ENCODE data around the gene RASSF9.

The RASSF9 gene

GRCh38 chr12:85820101-85820500 is 16.1 kb downstream of the RASSF9 start:
- no peak for DNase-seq

- DNase-seq, result no peak
Observed at GRCh38 chr12:85814741-85815140, 21.5 kb downstream of the RASSF9 start.

GRCh38 chr12:85814071-85814470 is 22.1 kb downstream of the RASSF9 start:
- no peak for DNase-seq

- DNase-seq, result no peak
Observed at GRCh38 chr12:85809500-85809899, 26.7 kb downstream of the RASSF9 start.

- DNase-seq, result no peak
Observed at GRCh38 chr12:85807730-85808129, 28.5 kb downstream of the RASSF9 start.

GRCh38 chr12:85805654-85806053 is 30.6 kb downstream of the RASSF9 start:
- DNase-seq, result no peak

GRCh38 chr12:85804663-85805062 is 31.5 kb downstream of the RASSF9 start:
- no peak for DNase-seq

GRCh38 chr12:85803923-85804322 is 32.3 kb downstream of the RASSF9 start:
- DNase-seq, result no peak

GRCh38 chr12:85803231-85803630 is 33.0 kb downstream of the RASSF9 start:
- no peak for DNase-seq

GRCh38 chr12:85798122-85798521 is 38.1 kb downstream of the RASSF9 start:
- DNase-seq, result no peak

- DNase-seq, result no peak
Observed at GRCh38 chr12:85796001-85796400, 40.2 kb downstream of the RASSF9 start.

- DNase-seq, result no peak
Observed at GRCh38 chr12:85794531-85794930, 41.7 kb downstream of the RASSF9 start.

- no peak for DNase-seq
Observed at GRCh38 chr12:85784096-85784720, 52.0 kb downstream of the RASSF9 start.

- no peak for DNase-seq
Observed at GRCh38 chr12:85782711-85783110, 53.5 kb downstream of the RASSF9 start.

- DNase-seq, result no peak
Observed at GRCh38 chr12:85781766-85782165, 54.4 kb downstream of the RASSF9 start.

GRCh38 chr12:85779768-85780167 is 56.4 kb downstream of the RASSF9 start:
- no peak for DNase-seq

- DNase-seq, result no peak
Observed at GRCh38 chr12:85775091-85775490, 61.1 kb downstream of the RASSF9 start.

- no peak for DNase-seq
Observed at GRCh38 chr12:85765453-85765869, 70.7 kb downstream of the RASSF9 start.

GRCh38 chr12:85759623-85760022 is 76.6 kb downstream of the RASSF9 start:
- DNase-seq, result no peak

- no peak for DNase-seq
Observed at GRCh38 chr12:85759091-85759490, 77.1 kb downstream of the RASSF9 start.

- no peak for DNase-seq
Observed at GRCh38 chr12:85755760-85756159, 80.4 kb downstream of the RASSF9 start.

All from midbrain (tissue), 1 donor.